Measurements from ENCODE around the gene RHD.
"Not testable (repeated sequence)": the region's sequence is repeated elsewhere in the genome, so short reads cannot be mapped to it uniquely, and the experiment has no call there.

The RHD gene

DNA sequence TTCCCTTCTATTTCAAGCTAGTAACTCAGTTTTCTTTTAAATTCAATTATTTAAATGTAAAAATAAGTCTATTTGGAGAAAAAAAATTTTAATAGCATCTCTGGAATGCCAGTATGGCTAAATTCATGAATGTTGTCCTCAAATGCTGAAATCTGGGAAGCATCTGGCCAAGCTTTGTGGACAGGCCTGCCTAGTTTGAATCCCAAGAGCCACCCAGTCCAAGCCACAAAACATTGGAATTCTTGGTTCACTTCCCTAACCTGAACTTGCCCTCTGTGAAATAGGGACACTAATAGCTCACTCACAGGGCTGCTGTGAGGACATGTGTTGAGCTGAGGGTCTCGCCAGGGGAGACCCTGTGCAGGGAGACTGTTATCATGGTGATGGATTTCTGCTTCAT lies 37.2 kb downstream of the RHD start:
- DNase-seq = not testable (repeated sequence)

DNA sequence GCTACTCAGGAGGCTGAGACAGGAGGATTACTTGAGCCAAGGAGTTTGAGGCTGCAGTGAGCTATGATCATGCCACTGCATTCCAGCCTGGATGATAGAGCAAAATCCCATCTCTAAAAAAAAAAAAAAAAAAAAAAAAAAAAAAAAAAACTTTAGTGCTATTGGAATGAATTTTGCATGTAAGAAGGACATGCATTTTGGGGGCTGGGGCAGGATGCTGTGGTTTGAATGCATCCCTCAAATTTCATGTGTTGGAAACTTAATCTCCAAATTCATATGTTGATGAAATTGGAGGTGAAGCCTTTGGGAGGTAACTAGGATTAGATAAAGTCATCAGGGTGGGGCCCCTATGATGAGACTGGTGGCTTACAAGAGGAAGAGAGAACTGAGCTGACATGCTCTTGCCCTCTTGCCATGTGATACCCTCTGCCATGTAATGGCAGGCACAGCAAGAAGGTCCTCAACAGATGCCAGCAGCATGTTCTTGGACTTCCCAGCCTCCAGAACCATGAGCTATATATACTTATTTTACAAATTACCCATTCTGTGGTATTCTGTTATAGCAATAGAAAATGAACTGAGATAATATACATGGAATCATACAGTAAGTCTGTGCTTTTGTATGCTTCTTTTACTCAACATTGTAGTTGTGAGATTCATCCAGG lies 40.6 kb downstream of the RHD start:
- DNase-seq = not testable (repeated sequence)

GRCh38 chr1:25320314-25320938 lies 48.1 kb downstream of the RHD start:
- DNase-seq = not testable (repeated sequence)

- DNase-seq = not testable (repeated sequence)
Observed at GRCh38 chr1:25322127-25322526, 49.8 kb downstream of the RHD start.

DNA sequence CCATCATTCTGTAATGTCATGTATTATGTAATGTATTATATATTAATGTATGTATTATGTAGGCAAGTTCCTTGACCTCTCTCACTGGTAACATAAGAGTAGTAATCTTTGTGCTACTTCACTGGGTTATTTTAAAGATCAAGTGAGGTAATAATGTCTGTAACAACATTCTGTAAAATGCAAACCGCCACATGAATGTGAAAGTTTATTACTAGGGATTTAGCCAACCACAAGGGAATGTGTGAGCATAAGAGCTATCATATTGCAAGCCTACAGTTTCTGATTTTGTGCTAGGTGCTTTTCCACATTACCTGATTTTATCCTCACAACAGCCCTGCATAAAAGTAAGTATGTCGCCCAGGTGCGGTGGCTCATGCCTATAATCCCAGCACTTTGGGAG lies 52.1 kb downstream of the RHD start:
- DNase-seq = not testable (repeated sequence)

GRCh38 chr1:25327864-25328790 lies 55.8 kb downstream of the RHD start:
- not testable (repeated sequence) for DNase-seq

DNA sequence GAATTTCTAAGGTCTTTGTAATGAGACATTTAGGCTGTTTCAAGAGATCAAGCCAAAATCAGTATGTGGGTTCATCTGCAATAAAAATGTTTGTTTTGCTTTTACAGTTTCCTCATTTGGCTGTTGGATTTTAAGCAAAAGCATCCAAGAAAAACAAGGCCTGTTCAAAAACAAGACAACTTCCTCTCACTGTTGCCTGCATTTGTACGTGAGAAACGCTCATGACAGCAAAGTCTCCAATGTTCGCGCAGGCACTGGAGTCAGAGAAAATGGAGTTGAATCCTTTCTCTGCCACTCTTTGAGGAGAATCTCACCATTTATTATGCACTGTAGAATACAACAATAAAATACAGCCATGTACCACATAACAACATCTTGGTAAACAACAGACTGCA lies 56.5 kb downstream of the RHD start:
- not testable (repeated sequence) for DNase-seq

GRCh38 chr1:25329336-25329735 lies 57.0 kb downstream of the RHD start:
- not testable (repeated sequence) for DNase-seq

DNA sequence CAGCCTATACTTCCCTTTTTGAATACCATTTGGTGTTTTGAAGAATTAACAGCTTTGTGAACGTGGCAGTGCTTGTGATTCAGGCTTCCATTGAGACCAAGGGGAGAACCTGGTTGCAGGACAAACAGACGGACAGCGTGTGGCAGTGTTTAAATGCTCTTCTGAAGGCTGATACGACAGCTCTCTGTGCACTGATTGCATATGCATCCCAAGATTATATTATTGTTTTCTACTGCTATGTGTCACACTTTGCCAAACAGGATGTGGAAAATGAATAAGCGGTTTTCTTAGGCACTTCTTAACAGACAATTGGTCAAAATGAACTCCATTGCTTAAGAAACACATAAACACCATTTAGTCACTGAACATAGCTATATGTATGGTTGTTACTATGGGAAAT lies 57.6 kb downstream of the RHD start:
- DNase-seq = not testable (repeated sequence)

DNA sequence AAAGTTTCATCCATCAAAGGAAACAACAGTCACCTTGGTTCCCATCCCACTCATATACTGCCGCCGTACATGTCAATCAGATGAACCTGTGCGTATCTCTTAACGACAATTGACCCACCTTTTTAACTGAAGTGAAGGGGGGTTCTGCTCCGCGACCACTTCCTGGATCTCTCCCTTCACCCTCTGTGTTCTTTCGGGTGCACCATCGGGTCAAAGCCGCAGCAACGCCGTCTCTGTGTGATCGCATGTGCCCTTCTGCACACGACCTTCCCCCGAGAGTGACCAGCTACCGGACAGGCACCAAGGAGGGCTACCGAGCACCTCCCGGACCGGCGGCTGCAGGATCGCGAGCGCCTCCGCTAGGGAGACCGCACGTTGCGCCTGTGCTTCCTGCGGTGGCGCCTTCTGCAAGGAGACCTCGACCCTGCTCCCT lies 64.6 kb downstream of the RHD start:
- peak; percentile 17 for DNase-seq

DNA sequence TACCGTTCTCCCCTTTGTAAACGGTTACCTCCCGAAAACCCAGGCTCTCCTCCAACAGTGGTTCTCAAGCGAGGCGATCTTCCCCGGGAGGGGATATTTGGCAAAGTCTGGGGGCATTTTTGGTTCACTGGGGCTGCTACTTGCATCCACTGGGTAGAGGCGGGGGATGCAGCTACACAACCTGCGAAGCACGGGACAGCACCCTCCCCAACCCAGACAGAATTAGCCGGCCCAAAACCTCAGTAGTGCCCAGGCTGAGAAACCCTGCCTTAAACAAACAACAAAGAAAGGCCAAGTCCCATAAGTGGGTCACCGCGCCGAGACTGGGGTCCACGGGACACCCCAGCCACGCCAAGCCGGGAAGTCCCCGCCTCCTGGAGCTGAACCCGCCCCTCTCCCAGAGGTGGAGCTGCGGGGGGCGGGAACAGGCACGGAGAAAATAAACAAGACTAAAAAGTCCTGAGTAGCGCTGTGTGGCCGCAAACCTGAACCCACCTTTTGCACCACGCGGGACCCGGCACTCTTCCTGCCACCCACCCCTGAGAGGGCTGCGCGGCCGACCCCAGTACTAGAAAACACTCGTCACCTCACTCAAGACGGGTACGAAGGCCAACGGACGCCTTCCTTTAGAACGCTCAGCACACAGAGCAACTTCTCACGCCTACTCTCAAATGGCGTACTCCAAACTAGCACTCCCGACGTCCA lies 65.3 kb downstream of the RHD start:
- DNase-seq = not testable (repeated sequence)

- peak; percentile 89 for DNase-seq
Observed at GRCh38 chr1:25338188-25338981, 66.1 kb downstream of the RHD start, which contains the start of gene TMEM50A. TSS of gene TMEM50A (plus strand) at chr1:25338334. CDS start at chr1:25340487, 2,153 bp downstream.

- DNase-seq = no peak
Observed at GRCh38 chr1:25338986-25339385, 66.7 kb downstream of the RHD start.

GRCh38 chr1:25341746-25342145 lies 69.4 kb downstream of the RHD start:
- DNase-seq = no peak

GRCh38 chr1:25342846-25343245 lies 70.5 kb downstream of the RHD start:
- DNase-seq = no peak

GRCh38 chr1:25343872-25344271 lies 71.6 kb downstream of the RHD start:
- no peak for DNase-seq

DNA sequence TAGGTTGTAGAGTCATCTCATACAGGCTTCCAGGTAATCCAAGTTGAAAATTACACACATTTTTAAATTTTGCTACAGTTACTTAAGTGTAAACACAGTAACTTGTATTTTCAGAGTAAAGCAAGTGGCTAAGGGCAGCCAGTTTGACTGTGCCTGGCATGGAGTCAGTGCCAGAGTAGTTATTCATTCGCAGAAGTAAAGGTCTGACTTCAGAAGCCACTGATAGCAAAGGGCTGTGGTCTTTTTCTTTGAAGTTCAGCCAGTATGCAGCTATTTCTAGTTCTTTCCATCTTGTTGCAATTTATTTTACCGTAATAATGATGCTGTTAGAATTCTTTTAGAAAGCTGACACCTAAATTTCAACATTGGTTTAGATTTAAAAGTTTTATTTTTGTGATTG lies 75.2 kb downstream of the RHD start:
- no peak for DNase-seq

- DNase-seq = no peak
Observed at GRCh38 chr1:25349606-25350005, 77.3 kb downstream of the RHD start.

- no peak for DNase-seq
Observed at GRCh38 chr1:25355841-25356395, 83.6 kb downstream of the RHD start.

- DNase-seq = no peak
Observed at GRCh38 chr1:25356441-25356840, 84.1 kb downstream of the RHD start.

GRCh38 chr1:25356848-25357247 lies 84.5 kb downstream of the RHD start:
- DNase-seq = no peak

Measured in activated naive CD4-positive, alpha-beta T cell treated with anti-CD3 and anti-CD28 coated beads, Interleukin-2, amount 50 U/mL, for 16 hours (primary cell).